Measurements from ENCODE around the gene TMEM47. TPM values are rescaled to one million over a fixed set of nuclear protein-coding genes. Genes with fewer than 3 reads are reported as not detected.

TMEM47 gene
- polyA plus RNA-seq, 1 donor from 2014 or later = 29.1 TPM

GRCh38 chrX:34586346-34586911, 70.7 kb downstream of the TMEM47 start:
- H3K27me3 ChIP-seq (ENCODE audit: insufficient read depth, low read depth, low read length) = no peaks in the 10 kb centered on the region
- no peaks in the 10 kb centered on the region for H4K20me1 ChIP-seq (ENCODE audit: insufficient read depth)
- H3K36me3 ChIP-seq (ENCODE audit: insufficient read depth, low read length) = no peaks in the 10 kb centered on the region
- no peak overlapping the region for H2AFZ ChIP-seq (ENCODE audit: low read depth, low read length)
- no peak for TF ChIP-seq TAF1 (IDR thresholded peaks at IDR 0.05; ENCODE audit: low read depth)
- no peaks in the 10 kb centered on the region for H3K9me2 ChIP-seq (ENCODE audit: insufficient read depth, low read length)
- no peaks in the 10 kb centered on the region for H3F3A ChIP-seq (ENCODE audit: insufficient read depth, low read length, poor library complexity, severe bottlenecking)
- no peak overlapping the region for H3K27ac ChIP-seq (ENCODE audit: low read length)
- H3K4me3 ChIP-seq (ENCODE audit: low read length) = no peak overlapping the region
- H3K79me2 ChIP-seq (replicated peaks; ENCODE audit: insufficient read depth, low read length) = no peaks in the 10 kb centered on the region
- H3K9me3 ChIP-seq (ENCODE audit: low read length) = no peaks in the 10 kb centered on the region
- no peak overlapping the region for H3K4me2 ChIP-seq (ENCODE audit: low read length)
- no peak overlapping the region for H3K9ac ChIP-seq (ENCODE audit: low read length)

DNA sequence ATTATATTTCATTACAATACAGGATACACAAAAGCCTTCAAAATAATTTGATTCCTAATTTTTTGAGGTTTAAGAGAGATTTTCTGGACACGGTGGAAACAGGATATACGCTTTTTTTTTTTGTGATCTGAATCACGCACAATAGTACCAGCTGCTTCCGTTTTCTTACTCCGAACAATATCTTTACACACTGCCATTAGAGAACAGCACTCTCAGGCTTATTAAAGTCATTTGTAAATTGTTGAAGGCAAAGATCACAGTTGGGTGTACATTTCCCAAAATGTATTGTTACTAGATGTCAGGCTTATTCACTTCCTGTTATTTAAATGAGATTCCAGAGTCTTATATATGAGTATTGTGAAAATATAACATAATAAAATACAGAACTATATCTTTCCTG, 71.5 kb downstream of the TMEM47 start:
- Histone ChIP-seq H3K9me3 (ENCODE audit: low read length) (no peaks in the 10 kb centered on the region), H3K27ac (ENCODE audit: low read length) (peak overlapping the region; percentile 55), H4K20me1 (ENCODE audit: insufficient read depth) (no peaks in the 10 kb centered on the region), H2AFZ (ENCODE audit: low read depth, low read length) (no peak overlapping the region), H3F3A (ENCODE audit: insufficient read depth, low read length, poor library complexity, severe bottlenecking) (no peaks in the 10 kb centered on the region), H3K27me3 (ENCODE audit: insufficient read depth, low read depth, low read length) (no peaks in the 10 kb centered on the region), H3K4me2 (ENCODE audit: low read length) (no peak overlapping the region), H3K9me2 (ENCODE audit: insufficient read depth, low read length) (no peaks in the 10 kb centered on the region), H3K79me2 (replicated peaks; ENCODE audit: insufficient read depth, low read length) (no peaks in the 10 kb centered on the region), H3K9ac (ENCODE audit: low read length) (no peak overlapping the region), H3K4me3 (ENCODE audit: low read length) (peak overlapping the region; percentile 31), H3K36me3 (ENCODE audit: insufficient read depth, low read length) (no peaks in the 10 kb centered on the region)
- no peak for TF ChIP-seq EP300 (conservative IDR thresholded peaks at IDR 0.05; ENCODE audit: poor library complexity, severe bottlenecking)
- TF ChIP-seq RAD21 (conservative IDR thresholded peaks at IDR 0.05) = no peak
- TF ChIP-seq EZH2 (IDR thresholded peaks at IDR 0.05; ENCODE audit: borderline replicate concordance, insufficient read depth, low read length, poor library complexity, severe bottlenecking) = no peak
- TF ChIP-seq REST (IDR thresholded peaks at IDR 0.05; ENCODE audit: borderline replicate concordance) = no peak
- TF ChIP-seq TAF1 (IDR thresholded peaks at IDR 0.05; ENCODE audit: low read depth) = no peak
- TF ChIP-seq SMC3 (conservative IDR thresholded peaks at IDR 0.05; ENCODE audit: poor library complexity) = no peak
- TF ChIP-seq CTCF (IDR thresholded peaks at IDR 0.05; ENCODE audit: poor library complexity, severe bottlenecking) = no peak
- no peak for TF ChIP-seq POLR2AphosphoS5 (IDR thresholded peaks at IDR 0.05)
- no peak for TF ChIP-seq MXI1 (conservative IDR thresholded peaks at IDR 0.05; ENCODE audit: poor library complexity, severe bottlenecking)
